Activated T-helper 1 cell treated with anti-CD3 and anti-CD28 coated beads, Interleukin-12 subunit alpha, Interleukin-12 subunit beta, Interleukin-2, Interleukin-4 antibody, amounts not matched to agents 30 ng/mL and 10 ng/mL and 1 ng/mL, durations not matched to agents 14 hours and 24 hours and 36 hours (primary cell): ENCODE data around the gene EEPD1. TPM values are rescaled to one million over a fixed set of nuclear protein-coding genes. Genes with fewer than 3 reads are reported as not detected.

Experiments
- DNase-seq: peaks from one replicate; pipeline ENCODE4 v3.0.0; 2021; ENCODE audit warnings: low spot score
- H3K27ac Mint-ChIP-seq: one replicate; pipeline ENCODE4 v1.8.0; 2021; ENCODE audit warnings: mild to moderate bottlenecking, mixed read lengths
- H3K27me3 Mint-ChIP-seq: one replicate; pipeline ENCODE4 v1.8.0; 2022; ENCODE audit warnings: mild to moderate bottlenecking, moderate library complexity, mixed read lengths; ENCODE audit not compliant: insufficient read depth
- H3K36me3 Mint-ChIP-seq: one replicate; pipeline ENCODE4 v1.8.0; 2021; ENCODE audit warnings: low read depth, mixed read lengths
- H3K4me1 Mint-ChIP-seq: one replicate; pipeline ENCODE4 v1.8.0; 2021; ENCODE audit warnings: low read depth, mixed read lengths
- H3K4me3 Mint-ChIP-seq: one replicate; pipeline ENCODE4 v1.8.0; 2021; ENCODE audit warnings: mild to moderate bottlenecking, moderate library complexity, mixed read lengths
- H3K9me3 Mint-ChIP-seq: one replicate; pipeline ENCODE4 v1.8.0; 2021; ENCODE audit warnings: mixed read lengths
- intact Hi-C: fragments of 100-400 bp; cut with micrococcal nuclease; formaldehyde crosslinking; loops from one replicate; pipeline ENCODE4 v1.15.1; 2024
- total RNA-seq: library from RNA; stranded (reverse); gene quantifications from 2 replicates; pipeline ENCODE4 v1.2.3, GENCODE V29; 2022

Gene EEPD1
- total RNA-seq, 1 donor from 2014 or later, result 0.91 TPM

DNA sequence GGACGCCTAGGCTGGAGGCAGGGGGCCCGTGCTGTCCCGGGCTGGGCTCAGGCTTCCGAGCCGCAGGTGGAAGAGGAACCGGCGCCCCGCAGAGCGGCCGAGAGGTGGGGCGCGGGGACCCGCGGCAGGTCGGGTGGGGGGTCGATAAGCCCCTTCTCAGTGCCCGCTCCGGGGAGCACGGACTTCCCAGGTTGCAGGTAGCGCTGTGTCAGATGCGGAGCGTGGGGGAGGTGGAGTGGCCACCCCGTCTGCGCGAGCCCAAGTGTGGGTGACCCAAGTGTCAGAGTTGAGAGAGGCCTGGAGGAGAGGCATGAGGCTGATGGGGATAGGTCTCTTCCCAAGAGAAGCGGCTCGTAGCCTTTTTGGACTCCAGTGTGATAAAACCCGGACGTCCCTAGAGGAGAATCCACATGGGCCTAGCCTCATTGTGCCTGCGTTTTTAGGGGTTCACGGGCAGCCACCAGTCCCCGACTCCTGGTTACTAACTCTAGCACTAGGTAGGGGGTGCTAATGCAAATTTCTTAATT, 580 bp downstream of the EEPD1 start:
- peaks cover 13% of the 10 kb centered on the region for H3K4me1 Mint-ChIP-seq
- no peak overlapping the region for H3K27ac Mint-ChIP-seq
- H3K4me3 Mint-ChIP-seq, result peak overlapping the region; percentile 78
- H3K9me3 Mint-ChIP-seq, result no peaks in the 10 kb centered on the region
- no peaks in the 10 kb centered on the region for H3K36me3 Mint-ChIP-seq
- H3K27me3 Mint-ChIP-seq, result peaks cover 10% of the 10 kb centered on the region
- DNase-seq, result peak; percentile 9
- intact Hi-C loops, result loop anchor here (1.0 to 5.0 kb wide), 5 partner anchors 133 to 1117 kb away; partner anchors contain the start of genes DPY19L1 and HERPUD2

DNA sequence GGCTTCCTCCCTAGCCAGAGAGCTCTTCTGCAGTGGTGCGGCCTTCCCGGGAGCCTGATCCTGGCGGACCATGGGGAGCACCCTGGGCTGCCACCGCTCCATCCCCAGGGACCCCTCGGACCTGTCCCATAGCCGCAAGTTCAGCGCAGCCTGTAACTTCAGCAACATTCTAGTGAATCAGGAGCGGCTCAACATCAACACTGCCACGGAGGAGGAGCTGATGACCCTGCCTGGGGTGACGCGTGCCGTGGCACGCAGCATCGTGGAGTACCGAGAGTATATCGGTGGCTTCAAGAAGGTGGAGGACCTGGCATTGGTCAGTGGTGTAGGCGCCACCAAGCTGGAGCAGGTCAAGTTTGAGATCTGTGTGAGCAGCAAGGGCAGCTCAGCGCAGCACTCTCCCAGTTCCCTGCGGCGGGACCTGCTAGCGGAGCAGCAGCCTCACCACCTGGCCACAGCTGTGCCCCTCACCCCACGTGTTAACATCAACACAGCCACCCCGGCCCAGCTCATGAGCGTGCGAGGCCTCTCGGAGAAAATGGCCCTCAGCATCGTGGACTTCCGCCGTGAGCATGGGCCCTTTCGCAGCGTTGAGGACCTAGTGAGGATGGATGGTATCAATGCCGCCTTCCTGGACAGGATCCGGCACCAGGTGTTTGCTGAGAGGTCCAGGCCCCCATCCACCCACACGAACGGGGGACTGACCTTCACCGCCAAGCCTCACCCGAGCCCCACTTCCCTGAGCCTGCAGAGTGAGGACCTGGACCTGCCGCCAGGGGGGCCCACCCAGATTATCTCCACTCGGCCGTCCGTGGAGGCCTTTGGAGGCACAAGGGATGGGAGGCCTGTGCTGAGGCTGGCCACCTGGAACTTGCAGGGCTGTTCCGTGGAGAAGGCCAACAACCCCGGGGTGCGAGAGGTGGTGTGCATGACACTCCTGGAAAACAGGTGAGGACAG, 1.5 kb downstream of the EEPD1 start:
- Mint-ChIP-seq H3K4me1 (peaks cover 13% of the 10 kb centered on the region), H3K4me3 (peak overlapping the region; percentile 78), H3K27me3 (peaks cover 10% of the 10 kb centered on the region), H3K9me3 (no peaks in the 10 kb centered on the region), H3K27ac (no peak overlapping the region), H3K36me3 (no peaks in the 10 kb centered on the region)
- intact Hi-C loops, result loop anchor here (5.0 kb wide), 1 partner anchor 162 kb away; no protein-coding TSS in a partner anchor
- DNase-seq, result no peak

GRCh38 chr7:36155811-36156361, 2.8 kb downstream of the EEPD1 start:
- Mint-ChIP-seq H3K4me3 (no peak overlapping the region), H3K4me1 (peaks cover 13% of the 10 kb centered on the region), H3K9me3 (no peaks in the 10 kb centered on the region), H3K36me3 (no peaks in the 10 kb centered on the region), H3K27ac (no peak overlapping the region), H3K27me3 (peaks cover 10% of the 10 kb centered on the region)
- intact Hi-C loops, result no loop called here
- no peak for DNase-seq

- Mint-ChIP-seq H3K27me3 (peaks cover 9% of the 10 kb centered on the region), H3K27ac (no peak overlapping the region), H3K9me3 (no peaks in the 10 kb centered on the region), H3K36me3 (no peaks in the 10 kb centered on the region), H3K4me1 (peaks cover 6% of the 10 kb centered on the region), H3K4me3 (no peak overlapping the region)
- DNase-seq, result no peak
- intact Hi-C loops, result no loop called here
Observed at GRCh38 chr7:36157527-36158320, 4.7 kb downstream of the EEPD1 start.

DNA sequence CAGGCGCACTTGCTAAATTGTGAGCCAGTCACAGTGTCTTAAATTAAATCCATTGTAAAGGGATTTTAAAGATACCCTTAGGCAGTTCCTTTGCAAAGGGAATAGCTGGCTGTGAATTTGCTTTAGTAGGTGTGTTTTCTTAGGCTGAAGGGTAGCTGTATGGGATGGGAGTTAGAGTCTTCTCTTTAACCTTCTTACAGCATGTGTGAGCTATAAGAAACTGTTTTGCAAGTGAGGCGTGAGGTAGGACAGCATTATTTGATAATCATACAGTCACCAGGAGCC, 5.2 kb downstream of the EEPD1 start:
- H3K4me1 Mint-ChIP-seq, result peaks cover 6% of the 10 kb centered on the region
- H3K27ac Mint-ChIP-seq, result no peak overlapping the region
- peaks cover 8% of the 10 kb centered on the region for H3K27me3 Mint-ChIP-seq
- no peak overlapping the region for H3K4me3 Mint-ChIP-seq
- no peaks in the 10 kb centered on the region for H3K36me3 Mint-ChIP-seq
- H3K9me3 Mint-ChIP-seq, result no peaks in the 10 kb centered on the region
- DNase-seq, result no peak
- intact Hi-C loops, result no loop called here

GRCh38 chr7:36159618-36160017, 6.6 kb downstream of the EEPD1 start:
- H3K4me3 Mint-ChIP-seq, result no peak overlapping the region
- no peaks in the 10 kb centered on the region for H3K36me3 Mint-ChIP-seq
- no peaks in the 10 kb centered on the region for H3K9me3 Mint-ChIP-seq
- no peak for DNase-seq
- no peak overlapping the region for H3K27ac Mint-ChIP-seq
- no peaks in the 10 kb centered on the region for H3K4me1 Mint-ChIP-seq
- intact Hi-C loops, result no loop called here
- peaks cover 11% of the 10 kb centered on the region for H3K27me3 Mint-ChIP-seq

DNA sequence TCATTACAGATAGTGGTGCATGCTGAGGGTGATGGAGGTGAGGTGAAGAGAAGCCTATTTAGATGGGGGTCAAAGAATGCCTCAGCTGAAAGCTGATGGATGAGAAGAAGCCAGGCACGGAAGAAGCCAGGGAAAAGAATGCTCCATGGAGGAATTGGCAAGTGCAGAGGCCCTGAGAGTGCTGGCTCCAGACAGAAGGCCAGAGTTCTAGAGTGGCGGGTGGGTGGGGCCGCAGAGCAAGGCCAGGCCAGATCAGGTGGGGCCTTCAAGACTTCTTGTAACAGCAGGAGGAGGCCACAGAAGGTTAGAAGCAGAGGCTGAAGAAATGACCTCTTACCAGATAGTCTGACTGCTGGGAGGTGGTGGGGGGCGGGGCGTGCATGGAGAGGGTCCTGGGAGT, 7.3 kb downstream of the EEPD1 start:
- no peak overlapping the region for H3K4me3 Mint-ChIP-seq
- no peaks in the 10 kb centered on the region for H3K36me3 Mint-ChIP-seq
- no peaks in the 10 kb centered on the region for H3K4me1 Mint-ChIP-seq
- peaks cover 11% of the 10 kb centered on the region for H3K27me3 Mint-ChIP-seq
- H3K9me3 Mint-ChIP-seq, result no peaks in the 10 kb centered on the region
- no peak for DNase-seq
- H3K27ac Mint-ChIP-seq, result no peak overlapping the region
- intact Hi-C loops, result no loop called here

DNA sequence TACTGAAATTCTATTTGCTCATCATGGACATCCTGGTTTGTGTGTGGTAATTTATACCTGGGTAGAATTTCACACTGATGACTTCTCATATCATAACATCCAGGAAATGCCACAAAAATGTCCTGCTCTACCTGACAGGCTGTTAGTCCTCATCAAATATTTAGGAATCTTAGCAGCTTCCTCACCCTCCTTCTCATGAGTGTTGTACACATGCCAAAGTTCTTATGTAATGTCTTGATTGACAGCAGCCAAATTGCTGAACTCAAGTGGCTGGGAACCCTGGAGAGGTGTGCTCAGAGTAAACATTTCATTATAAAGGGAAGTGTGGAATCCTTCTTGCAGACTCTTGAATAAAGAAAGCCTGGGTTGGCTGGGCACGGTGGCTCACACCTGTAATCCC, 8.9 kb downstream of the EEPD1 start:
- Mint-ChIP-seq H3K36me3 (no peaks in the 10 kb centered on the region), H3K4me3 (no peak overlapping the region), H3K4me1 (no peaks in the 10 kb centered on the region), H3K27ac (no peak overlapping the region), H3K9me3 (no peaks in the 10 kb centered on the region), H3K27me3 (peaks cover 7% of the 10 kb centered on the region)
- intact Hi-C loops, result no loop called here
- DNase-seq, result no peak

DNA sequence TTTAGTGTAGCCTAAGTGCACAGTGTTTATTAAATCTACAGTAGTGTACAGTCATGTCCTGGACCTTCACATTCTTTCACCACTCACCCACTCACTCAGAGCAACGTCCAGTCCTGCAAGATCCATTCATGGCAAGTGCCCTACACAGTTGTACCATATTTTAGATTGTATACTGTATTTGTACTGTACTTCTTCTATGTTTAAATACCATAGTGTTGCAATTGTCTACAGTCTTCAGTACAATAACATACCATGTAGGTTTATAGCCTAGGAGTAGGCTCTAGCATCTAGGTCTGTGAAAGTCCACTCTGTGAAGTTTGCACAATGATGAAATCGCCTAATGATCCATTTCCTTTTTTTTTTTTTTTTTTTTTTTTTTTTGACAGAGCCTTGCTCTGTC, 12.0 kb downstream of the EEPD1 start:
- Mint-ChIP-seq H3K4me1 (no peaks in the 10 kb centered on the region), H3K27me3 (peaks cover 10% of the 10 kb centered on the region)
- intact Hi-C loops, result no loop called here

DNA sequence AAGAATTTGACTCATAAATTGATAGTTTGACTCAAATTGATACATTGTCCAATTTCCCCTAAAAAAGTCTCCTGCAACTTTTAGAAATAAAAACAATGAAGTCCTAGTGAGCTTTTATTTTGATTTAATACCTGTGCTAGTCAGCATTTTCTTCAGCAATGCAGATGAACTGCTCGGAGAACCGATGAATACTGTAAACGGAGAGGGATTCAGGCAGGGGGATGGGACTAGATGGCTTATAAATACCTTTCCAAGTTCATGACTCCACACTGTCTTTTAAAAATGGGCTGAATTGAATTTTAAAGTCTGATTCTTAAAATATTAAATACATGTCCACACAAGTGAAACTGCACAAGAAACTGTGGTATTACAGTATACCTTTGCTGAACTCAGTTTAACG, 12.7 kb downstream of the EEPD1 start:
- H3K36me3 Mint-ChIP-seq, result no peaks in the 10 kb centered on the region
- no peaks in the 10 kb centered on the region for H3K4me1 Mint-ChIP-seq
- H3K27me3 Mint-ChIP-seq, result peaks cover 10% of the 10 kb centered on the region
- H3K4me3 Mint-ChIP-seq, result no peak overlapping the region
- H3K9me3 Mint-ChIP-seq, result no peaks in the 10 kb centered on the region
- H3K27ac Mint-ChIP-seq, result no peak overlapping the region
- intact Hi-C loops, result no loop called here
- no peak for DNase-seq

More for the DNA sequence above, 12.0 kb downstream of the EEPD1 start:
- no peaks in the 10 kb centered on the region for H3K36me3 Mint-ChIP-seq
- no peaks in the 10 kb centered on the region for H3K9me3 Mint-ChIP-seq
- no peak overlapping the region for H3K4me3 Mint-ChIP-seq
- no peak for DNase-seq
- no peak overlapping the region for H3K27ac Mint-ChIP-seq

GRCh38 chr7:36167403-36168050, 14.5 kb downstream of the EEPD1 start:
- intact Hi-C loops, result no loop called here
- H3K27ac Mint-ChIP-seq, result no peak overlapping the region
- H3K4me1 Mint-ChIP-seq, result peaks cover 10% of the 10 kb centered on the region

DNA sequence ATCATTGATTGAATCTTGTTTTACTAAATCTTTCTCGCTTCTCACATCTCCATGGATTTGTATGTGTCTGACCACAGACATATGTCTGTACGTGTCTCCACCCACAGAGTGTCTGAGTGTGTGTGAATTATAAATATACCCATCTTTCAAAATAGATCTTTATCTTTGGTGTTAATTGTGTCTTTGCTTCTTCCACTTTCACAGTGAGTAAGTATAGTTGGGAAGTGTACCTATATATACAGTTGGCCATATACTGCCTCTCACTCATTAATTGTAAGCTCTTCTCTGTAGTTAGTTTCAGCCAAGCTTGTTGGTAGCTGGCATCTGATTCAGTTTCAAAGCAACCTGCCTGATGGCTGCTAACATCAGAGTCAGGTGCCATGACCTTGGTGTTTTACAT, 18.4 kb downstream of the EEPD1 start:
- Mint-ChIP-seq H3K36me3 (no peaks in the 10 kb centered on the region), H3K9me3 (no peaks in the 10 kb centered on the region), H3K27ac (no peak overlapping the region), H3K4me1 (peaks cover 10% of the 10 kb centered on the region), H3K27me3 (peaks cover 7% of the 10 kb centered on the region), H3K4me3 (no peak overlapping the region)
- intact Hi-C loops, result no loop called here
- no peak for DNase-seq

More at GRCh38 chr7:36167403-36168050, 14.5 kb downstream of the EEPD1 start:
- Mint-ChIP-seq H3K9me3 (no peaks in the 10 kb centered on the region), H3K27me3 (peaks cover 10% of the 10 kb centered on the region), H3K36me3 (no peaks in the 10 kb centered on the region), H3K4me3 (no peak overlapping the region)
- no peak for DNase-seq
